Activated CD8-positive, alpha-beta memory T cell treated with anti-CD3 and anti-CD28 coated beads for 36 hours (primary cell): ENCODE measurements around the gene COTL1. TPM values are rescaled to one million over a fixed set of nuclear protein-coding genes. Genes with fewer than 3 reads are reported as not detected.

Experiments used
- CTCF ChIA-PET: fragments of 350-600 bp; sonication (Branson Sonifier 250); formaldehyde crosslinking; loops from one replicate; lab custom pipeline; 2021; ENCODE audit warnings: antibody characterized with exemption; lab: Charles Lee
- POLR2A ChIA-PET: fragments of 350-600 bp; sonication (Branson Sonifier 250); formaldehyde crosslinking; loops from one replicate; lab custom pipeline; 2021; ENCODE audit warnings: antibody characterized with exemption; lab: Charles Lee
- total RNA-seq, 2 experiments: library from RNA; stranded (reverse); gene quantifications; one replicate each; pipeline ENCODE4 v1.2.3, GENCODE V29; 2021

COTL1 gene
- total RNA-seq, 2 experiments from 2014 or later, result 450 to 456 TPM

- CTCF ChIA-PET, result interaction anchor here (0.6 to 1.6 kb wide), 3 partner anchors 33 to 66 kb away, joined by 3 read pairs; no protein-coding TSS in a partner anchor
- POLR2A ChIA-PET, result interaction anchor here (5.4 kb wide), 1 partner anchor 43 kb away, joined by 43 read pairs; no protein-coding TSS in a partner anchor
Observed at GRCh38 chr16:84555418-84556196, 62.3 kb downstream of the COTL1 start.

GRCh38 chr16:84554627-84555328, 63.1 kb downstream of the COTL1 start:
- ChIA-PET POLR2A (interaction anchor here (0.6 to 5.4 kb wide), 4 partner anchors 17 to 44 kb away, joined by 4 to 43 read pairs (median 4); no protein-coding TSS in a partner anchor), CTCF (interaction anchor here (0.6 to 1.9 kb wide), 8 partner anchors 32 to 146 kb away, joined by 3 to 9 read pairs (median 3); no protein-coding TSS in a partner anchor)

- CTCF ChIA-PET, result interaction anchor here (0.8 to 1.9 kb wide), 8 partner anchors 35 to 146 kb away, joined by 3 to 9 read pairs (median 3); no protein-coding TSS in a partner anchor
- POLR2A ChIA-PET, result interaction anchor here (0.6 to 5.4 kb wide), 7 partner anchors 18 to 45 kb away, joined by 3 to 43 read pairs (median 4); no protein-coding TSS in a partner anchor
Observed at GRCh38 chr16:84553873-84554399, 63.9 kb downstream of the COTL1 start.

- CTCF ChIA-PET, result interaction anchor here (0.6 to 2.1 kb wide), 8 partner anchors 26 to 70 kb away, joined by 3 to 11 read pairs (median 4); partner anchors contain the start of gene COTL1
- POLR2A ChIA-PET, result interaction anchor here (0.6 to 5.4 kb wide), 4 partner anchors 42 to 64 kb away, joined by 3 to 43 read pairs (median 4); no protein-coding TSS in a partner anchor
Observed at GRCh38 chr16:84552135-84552534, 65.7 kb downstream of the COTL1 start.

- CTCF ChIA-PET, result interaction anchor here (1.1 kb wide), 1 partner anchor 44 kb away, joined by 3 read pairs; no protein-coding TSS in a partner anchor
- POLR2A ChIA-PET, result no interaction called here
Observed at GRCh38 chr16:84550096-84550495, 67.8 kb downstream of the COTL1 start.

- CTCF ChIA-PET, result interaction anchor here (0.9 to 2.4 kb wide), 5 partner anchors 30 to 204 kb away, joined by 3 to 7 read pairs (median 4); no protein-coding TSS in a partner anchor
- POLR2A ChIA-PET, result interaction anchor here (0.6 to 1.4 kb wide), 9 partner anchors 9 to 754 kb away, joined by 3 to 12 read pairs (median 8); partner anchors contain the start of gene KLHL36
Observed at GRCh38 chr16:84548971-84549844, 68.7 kb downstream of the COTL1 start.

- ChIA-PET POLR2A (interaction anchor here (0.6 to 1.4 kb wide), 4 partner anchors 9 to 353 kb away, joined by 3 to 11 read pairs (median 5); no protein-coding TSS in a partner anchor), CTCF (interaction anchor here (0.7 to 2.4 kb wide), 6 partner anchors 29 to 205 kb away, joined by 3 to 7 read pairs (median 4); no protein-coding TSS in a partner anchor)
Observed at GRCh38 chr16:84548508-84548907, 69.4 kb downstream of the COTL1 start.

- CTCF ChIA-PET, result interaction anchor here (0.7 to 2.4 kb wide), 4 partner anchors 29 to 66 kb away, joined by 4 to 5 read pairs (median 4); no protein-coding TSS in a partner anchor
- POLR2A ChIA-PET, result interaction anchor here (0.6 to 1.4 kb wide), 4 partner anchors 8 to 352 kb away, joined by 3 to 11 read pairs (median 5); no protein-coding TSS in a partner anchor
Observed at GRCh38 chr16:84547546-84548061, 70.3 kb downstream of the COTL1 start.

GRCh38 chr16:84546669-84547545, 71.0 kb downstream of the COTL1 start:
- ChIA-PET POLR2A (no interaction called here), CTCF (interaction anchor here (1.3 to 2.4 kb wide), 2 partner anchors 28 to 29 kb away, joined by 4 to 5 read pairs; no protein-coding TSS in a partner anchor)

GRCh38 chr16:84545114-84545737, 72.7 kb downstream of the COTL1 start:
- POLR2A ChIA-PET, result no interaction called here
- CTCF ChIA-PET, result interaction anchor here (0.6 to 1.2 kb wide), 2 partner anchors 66 to 74 kb away, joined by 3 read pairs; no protein-coding TSS in a partner anchor

GRCh38 chr16:84544031-84544773, 73.7 kb downstream of the COTL1 start:
- ChIA-PET POLR2A (no interaction called here), CTCF (interaction anchor here (1.2 kb wide), 1 partner anchor 25 kb away, joined by 3 read pairs; no protein-coding TSS in a partner anchor)

GRCh38 chr16:84543253-84543652, 74.6 kb downstream of the COTL1 start:
- ChIA-PET CTCF (interaction anchor here (0.6 to 1.2 kb wide), 2 partner anchors 24 to 69 kb away, joined by 3 read pairs; no protein-coding TSS in a partner anchor), POLR2A (no interaction called here)

GRCh38 chr16:84541999-84542817, 75.7 kb downstream of the COTL1 start:
- POLR2A ChIA-PET, result no interaction called here

GRCh38 chr16:84540194-84540593, 77.7 kb downstream of the COTL1 start:
- POLR2A ChIA-PET, result interaction anchor here (0.6 to 1.4 kb wide), 2 partner anchors 16 to 76 kb away, joined by 3 to 4 read pairs; no protein-coding TSS in a partner anchor
- CTCF ChIA-PET, result interaction anchor here (1.1 to 1.4 kb wide), 2 partner anchors 13 to 29 kb away, joined by 3 to 8 read pairs; no protein-coding TSS in a partner anchor

More at GRCh38 chr16:84541999-84542817, 75.7 kb downstream of the COTL1 start:
- CTCF ChIA-PET, result interaction anchor here (0.6 kb wide), 1 partner anchor 70 kb away, joined by 3 read pairs; no protein-coding TSS in a partner anchor
